Measurements from ENCODE around the gene GTPBP1.
A peak's percentile ranks its signal among the peaks of the same experiment; 100 is the strongest.

The GTPBP1 gene

GRCh38 chr22:38751066-38751421 lies 45.3 kb downstream of the GTPBP1 start:
- H3K27ac ChIP-seq = peak overlapping the region; percentile 94
- TF ChIP-seq ZFX (IDR thresholded peaks at IDR 0.05) = no peak
- no peak for TF ChIP-seq CTCF (conservative IDR thresholded peaks at IDR 0.05)

- TF ChIP-seq CTCF (conservative IDR thresholded peaks at IDR 0.05) = no peak
- H3K27ac ChIP-seq = peak overlapping the region; percentile 94
Observed at GRCh38 chr22:38751422-38752346, 45.9 kb downstream of the GTPBP1 start.

GRCh38 chr22:38753948-38754750 lies 48.4 kb downstream of the GTPBP1 start:
- peak overlapping the region; percentile 94 for H3K27ac ChIP-seq
- no peak for TF ChIP-seq ZFX (IDR thresholded peaks at IDR 0.05)
- TF ChIP-seq CTCF (conservative IDR thresholded peaks at IDR 0.05) = no peak

GRCh38 chr22:38754751-38755154 lies 49.0 kb downstream of the GTPBP1 start:
- H3K27ac ChIP-seq = peak overlapping the region; percentile 94
- no peak for TF ChIP-seq CTCF (conservative IDR thresholded peaks at IDR 0.05)
- TF ChIP-seq ZFX (IDR thresholded peaks at IDR 0.05) = no peak

- peak overlapping the region; percentile 94 for H3K27ac ChIP-seq
- TF ChIP-seq ZFX (IDR thresholded peaks at IDR 0.05) = peak; percentile 83; the same call in 1 of the 2 replicates
- TF ChIP-seq CTCF (conservative IDR thresholded peaks at IDR 0.05) = no peak
Observed at GRCh38 chr22:38755155-38755910, 49.6 kb downstream of the GTPBP1 start.

GRCh38 chr22:38755911-38756532 lies 50.3 kb downstream of the GTPBP1 start, which contains the start of gene SUN2:
Gene SUN2 (minus strand): TSS chr22:38755998. CDS start chr22:38752628, 3,370 bp downstream.
- peak within 1 kb of the TSS; percentile 94 for H3K27ac ChIP-seq
- TF ChIP-seq ZFX (IDR thresholded peaks at IDR 0.05) = peak; percentile 60; the same call in 1 of the 2 replicates
- TF ChIP-seq CTCF (conservative IDR thresholded peaks at IDR 0.05) = no peak
